ENCODE data around the gene GHR.

The GHR gene

DNA sequence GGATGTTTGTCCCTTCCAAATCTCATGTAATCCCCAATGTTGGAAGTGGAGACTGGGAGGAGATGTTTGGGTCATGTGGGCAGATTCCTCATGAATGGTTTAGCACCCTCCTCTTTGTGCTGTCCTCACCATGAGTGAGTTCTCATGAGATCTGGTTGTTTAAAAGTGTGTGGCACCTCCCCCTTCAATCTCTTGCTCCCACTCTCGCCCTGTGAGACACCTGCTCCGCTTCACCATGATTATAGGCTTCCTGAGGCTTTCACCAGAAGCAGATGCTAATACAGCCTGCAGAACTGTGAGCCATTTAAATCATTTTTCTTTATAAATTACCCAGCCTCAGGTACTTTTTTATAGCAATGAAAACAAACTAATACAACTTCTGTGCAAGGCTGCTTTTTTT lies 206.0 kb downstream of the GHR start:
- H3K9me3 ChIP-seq (ENCODE audit: control insufficient read depth, low read length) = no peaks in the 10 kb centered on the region
- no peak overlapping the region for H3K27ac ChIP-seq (ENCODE audit: insufficient read depth, low read depth, low read length, poor library complexity, severe bottlenecking)
- H3K27me3 ChIP-seq (ENCODE audit: control insufficient read depth, insufficient read depth, low read length, poor library complexity, severe bottlenecking) = no peaks in the 10 kb centered on the region
- no peak overlapping the region for H3K4me3 ChIP-seq (ENCODE audit: insufficient read depth, low read depth, low read length)
- H3K36me3 ChIP-seq (ENCODE audit: control insufficient read depth, insufficient read depth, low read length) = no peaks in the 10 kb centered on the region
- WGBS, 2 experiments = 84 to 93% methylated on average over 2 of the region's 2 CpGs
- no peaks in the 10 kb centered on the region for H3K4me1 ChIP-seq (ENCODE audit: control insufficient read depth, insufficient read depth, low read length)

DNA sequence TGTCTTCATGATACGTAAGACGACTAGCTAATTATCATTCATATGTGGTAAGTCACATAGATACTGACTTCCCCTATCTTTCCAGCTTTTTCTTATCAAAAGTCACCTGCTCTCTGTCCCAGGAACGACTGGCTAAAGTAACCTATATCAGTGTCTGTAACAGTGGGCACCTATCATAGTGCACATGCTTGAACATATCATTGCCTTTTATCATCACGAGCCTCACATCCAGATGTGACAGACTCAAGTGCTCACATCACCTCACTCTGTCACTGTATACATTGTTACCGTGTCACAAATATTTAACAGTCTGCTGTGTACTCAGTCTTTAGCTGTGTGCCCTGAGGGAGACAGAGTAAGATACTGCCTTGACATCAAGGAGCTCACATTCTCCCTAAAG lies 208.0 kb downstream of the GHR start:
- WGBS, 2 experiments = 93% methylated on average over 5 of the region's 5 CpGs
- no peaks in the 10 kb centered on the region for H3K27me3 ChIP-seq (ENCODE audit: control insufficient read depth, insufficient read depth, low read length, poor library complexity, severe bottlenecking)
- no peaks in the 10 kb centered on the region for H3K9me3 ChIP-seq (ENCODE audit: control insufficient read depth, low read length)
- no peaks in the 10 kb centered on the region for H3K4me1 ChIP-seq (ENCODE audit: control insufficient read depth, insufficient read depth, low read length)
- no peak overlapping the region for H3K4me3 ChIP-seq (ENCODE audit: insufficient read depth, low read depth, low read length)
- no peaks in the 10 kb centered on the region for H3K36me3 ChIP-seq (ENCODE audit: control insufficient read depth, insufficient read depth, low read length)
- no peak overlapping the region for H3K27ac ChIP-seq (ENCODE audit: insufficient read depth, low read depth, low read length, poor library complexity, severe bottlenecking)

DNA sequence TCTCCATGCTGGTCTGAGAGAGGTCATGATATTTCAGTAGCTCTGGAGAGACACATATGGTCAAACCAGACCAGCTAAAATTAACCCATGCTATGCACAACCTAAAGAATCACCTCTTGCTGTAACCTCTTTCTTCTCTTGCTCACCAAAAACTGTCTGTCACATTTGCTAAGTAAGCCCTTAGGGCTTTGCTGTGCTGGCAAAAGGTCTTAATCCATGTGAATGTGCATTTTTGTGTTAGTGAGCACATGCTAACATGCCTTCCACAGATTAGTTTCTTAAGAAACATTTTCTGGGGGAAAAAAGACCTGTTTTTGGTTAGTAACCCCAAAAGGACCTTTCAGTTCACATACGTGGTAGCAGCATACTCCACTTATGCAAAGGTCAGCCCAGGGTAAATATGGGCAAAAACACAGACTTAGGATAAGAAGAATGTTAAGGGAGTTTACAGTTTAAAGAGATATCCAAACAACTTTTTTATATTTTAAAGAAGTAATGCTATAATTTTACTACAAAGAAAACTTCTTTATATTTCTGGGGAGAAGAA lies 209.2 kb downstream of the GHR start:
- Histone ChIP-seq H3K4me3 (ENCODE audit: insufficient read depth, low read depth, low read length) (no peak overlapping the region), H3K36me3 (ENCODE audit: control insufficient read depth, insufficient read depth, low read length) (no peaks in the 10 kb centered on the region), H3K4me1 (ENCODE audit: control insufficient read depth, insufficient read depth, low read length) (no peaks in the 10 kb centered on the region), H3K27me3 (ENCODE audit: control insufficient read depth, insufficient read depth, low read length, poor library complexity, severe bottlenecking) (no peaks in the 10 kb centered on the region), H3K9me3 (ENCODE audit: control insufficient read depth, low read length) (no peaks in the 10 kb centered on the region), H3K27ac (ENCODE audit: insufficient read depth, low read depth, low read length, poor library complexity, severe bottlenecking) (no peak overlapping the region)
- 56 to 94% methylated on average over 1 of the region's 1 CpG for WGBS, 2 experiments

DNA sequence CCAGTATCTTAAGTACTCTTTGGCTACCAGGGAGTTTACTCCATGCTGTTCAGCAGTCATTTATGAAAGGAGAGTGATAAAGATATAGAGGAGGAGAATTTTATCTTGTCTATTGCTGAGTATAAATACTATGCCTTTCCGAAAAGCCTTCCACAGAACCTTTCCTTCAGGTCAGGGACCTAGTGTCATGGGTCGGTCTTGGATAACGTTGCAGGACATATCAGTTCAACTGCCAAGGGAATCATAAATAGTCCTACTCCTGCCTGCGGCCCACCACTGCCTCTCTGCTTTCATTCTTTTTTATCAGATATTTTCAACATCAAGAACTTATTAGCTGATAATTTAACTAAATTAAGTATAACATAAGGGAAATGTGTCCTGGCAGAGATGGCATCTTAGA lies 211.3 kb downstream of the GHR start:
- no peaks in the 10 kb centered on the region for H3K9me3 ChIP-seq (ENCODE audit: control insufficient read depth, low read length)
- no peaks in the 10 kb centered on the region for H3K27me3 ChIP-seq (ENCODE audit: control insufficient read depth, insufficient read depth, low read length, poor library complexity, severe bottlenecking)
- no peak overlapping the region for H3K27ac ChIP-seq (ENCODE audit: insufficient read depth, low read depth, low read length, poor library complexity, severe bottlenecking)
- no peaks in the 10 kb centered on the region for H3K4me1 ChIP-seq (ENCODE audit: control insufficient read depth, insufficient read depth, low read length)
- WGBS, 2 experiments = 91 to 93% methylated on average over 4 of the region's 4 CpGs
- H3K4me3 ChIP-seq (ENCODE audit: insufficient read depth, low read depth, low read length) = no peak overlapping the region
- no peaks in the 10 kb centered on the region for H3K36me3 ChIP-seq (ENCODE audit: control insufficient read depth, insufficient read depth, low read length)

DNA sequence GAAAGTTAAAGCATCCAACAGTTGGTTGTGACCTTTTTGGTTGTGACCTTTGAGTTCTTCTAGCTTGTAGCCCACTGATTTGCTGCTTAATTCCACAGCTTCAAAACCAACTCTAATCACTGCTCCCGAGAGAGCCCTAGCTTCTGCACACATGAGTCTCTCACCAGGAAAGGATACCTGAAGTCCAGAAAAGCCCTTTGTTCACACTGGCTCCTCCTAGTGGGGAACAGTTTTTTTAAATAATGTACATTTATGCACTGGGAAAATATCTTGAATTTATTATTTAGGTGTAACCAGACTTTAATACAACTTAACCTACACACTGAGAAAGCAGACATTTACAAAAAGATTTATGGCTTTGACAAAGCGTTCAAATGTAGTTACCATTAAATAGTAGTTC lies 213.2 kb downstream of the GHR start:
- no peaks in the 10 kb centered on the region for H3K4me1 ChIP-seq (ENCODE audit: control insufficient read depth, insufficient read depth, low read length)
- H3K36me3 ChIP-seq (ENCODE audit: control insufficient read depth, insufficient read depth, low read length) = no peaks in the 10 kb centered on the region
- no peak overlapping the region for H3K27ac ChIP-seq (ENCODE audit: insufficient read depth, low read depth, low read length, poor library complexity, severe bottlenecking)
- 94 to 100% methylated on average over 1 to 2 of the region's 2 CpGs for WGBS, 2 experiments
- H3K9me3 ChIP-seq (ENCODE audit: control insufficient read depth, low read length) = no peaks in the 10 kb centered on the region
- H3K27me3 ChIP-seq (ENCODE audit: control insufficient read depth, insufficient read depth, low read length, poor library complexity, severe bottlenecking) = no peaks in the 10 kb centered on the region
- no peak overlapping the region for H3K4me3 ChIP-seq (ENCODE audit: insufficient read depth, low read depth, low read length)

DNA sequence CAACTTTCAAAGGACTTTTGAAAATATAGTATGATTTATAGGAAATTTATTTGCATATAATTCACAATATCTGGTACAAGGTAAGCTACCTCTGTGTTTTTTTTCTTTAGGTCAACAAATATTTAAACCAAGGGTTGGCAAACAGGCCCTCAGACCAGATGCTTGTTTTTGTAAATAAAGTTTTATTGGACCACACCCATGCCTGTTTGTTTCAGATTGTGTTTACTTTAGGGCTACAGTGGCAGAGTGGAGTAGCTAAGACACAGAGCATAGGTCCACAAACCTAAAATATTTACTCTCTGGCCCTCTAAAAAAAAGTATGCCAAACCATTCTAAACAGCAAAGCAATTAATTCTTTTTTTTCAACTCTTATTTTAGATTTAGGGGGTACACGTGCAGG lies 213.7 kb downstream of the GHR start:
- Histone ChIP-seq H3K36me3 (ENCODE audit: control insufficient read depth, insufficient read depth, low read length) (no peaks in the 10 kb centered on the region), H3K4me3 (ENCODE audit: insufficient read depth, low read depth, low read length) (no peak overlapping the region), H3K4me1 (ENCODE audit: control insufficient read depth, insufficient read depth, low read length) (no peaks in the 10 kb centered on the region), H3K27ac (ENCODE audit: insufficient read depth, low read depth, low read length, poor library complexity, severe bottlenecking) (no peak overlapping the region), H3K9me3 (ENCODE audit: control insufficient read depth, low read length) (no peaks in the 10 kb centered on the region), H3K27me3 (ENCODE audit: control insufficient read depth, insufficient read depth, low read length, poor library complexity, severe bottlenecking) (no peaks in the 10 kb centered on the region)
- WGBS, 2 experiments = 94% methylated on average over 1 of the region's 1 CpG; no CpG with 5 or more reads in 1 of the 2 experiments

DNA sequence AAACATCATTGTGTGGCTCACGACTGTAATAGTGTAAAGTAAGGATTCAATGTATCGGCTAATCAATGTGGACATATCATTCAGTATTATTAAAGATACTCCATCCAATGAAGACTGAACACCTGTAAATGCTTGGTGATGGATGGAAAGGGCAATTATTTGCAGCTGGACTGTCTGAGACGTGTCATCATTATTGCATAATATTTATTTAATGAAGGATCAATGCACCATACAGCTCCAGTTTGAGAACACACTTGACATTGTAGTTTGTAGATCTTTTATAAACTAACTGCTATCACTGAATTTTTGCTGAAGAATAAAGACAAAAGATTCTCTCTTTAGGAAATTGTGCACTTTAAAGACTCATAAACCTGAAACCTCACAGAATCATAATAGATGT lies 215.7 kb downstream of the GHR start:
- no peaks in the 10 kb centered on the region for H3K4me1 ChIP-seq (ENCODE audit: control insufficient read depth, insufficient read depth, low read length)
- no CpG with 5 or more reads among the region's 3 CpGs for WGBS, 2 experiments
- no peak overlapping the region for H3K4me3 ChIP-seq (ENCODE audit: insufficient read depth, low read depth, low read length)
- H3K36me3 ChIP-seq (ENCODE audit: control insufficient read depth, insufficient read depth, low read length) = no peaks in the 10 kb centered on the region
- no peak overlapping the region for H3K27ac ChIP-seq (ENCODE audit: insufficient read depth, low read depth, low read length, poor library complexity, severe bottlenecking)
- H3K9me3 ChIP-seq (ENCODE audit: control insufficient read depth, low read length) = no peaks in the 10 kb centered on the region
- H3K27me3 ChIP-seq (ENCODE audit: control insufficient read depth, insufficient read depth, low read length, poor library complexity, severe bottlenecking) = no peaks in the 10 kb centered on the region

DNA sequence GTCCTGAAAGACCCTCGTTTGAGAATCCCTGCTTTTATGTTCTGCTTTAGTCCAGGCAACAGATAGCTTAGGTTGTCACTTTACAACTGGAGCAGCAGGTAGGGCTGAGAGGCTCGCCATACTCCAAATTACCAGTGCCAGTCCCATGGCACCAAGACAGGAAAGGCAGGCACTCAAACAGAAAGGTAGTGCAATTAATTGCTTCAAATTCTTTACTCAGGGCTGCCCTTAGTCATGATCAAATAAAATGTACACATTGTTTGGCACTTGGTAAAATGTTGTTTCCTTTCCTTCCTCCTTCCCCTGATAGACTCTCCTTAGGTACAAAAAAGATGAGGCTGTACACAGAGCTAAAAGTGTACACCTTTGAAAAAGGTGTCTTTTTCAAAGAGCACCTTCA lies 217.6 kb downstream of the GHR start:
- Histone ChIP-seq H3K27ac (ENCODE audit: insufficient read depth, low read depth, low read length, poor library complexity, severe bottlenecking) (no peak overlapping the region), H3K4me1 (ENCODE audit: control insufficient read depth, insufficient read depth, low read length) (no peaks in the 10 kb centered on the region), H3K36me3 (ENCODE audit: control insufficient read depth, insufficient read depth, low read length) (no peaks in the 10 kb centered on the region), H3K27me3 (ENCODE audit: control insufficient read depth, insufficient read depth, low read length, poor library complexity, severe bottlenecking) (no peaks in the 10 kb centered on the region), H3K4me3 (ENCODE audit: insufficient read depth, low read depth, low read length) (no peak overlapping the region), H3K9me3 (ENCODE audit: control insufficient read depth, low read length) (no peaks in the 10 kb centered on the region)
- 92 to 100% methylated on average over 2 of the region's 2 CpGs for WGBS, 2 experiments

DNA sequence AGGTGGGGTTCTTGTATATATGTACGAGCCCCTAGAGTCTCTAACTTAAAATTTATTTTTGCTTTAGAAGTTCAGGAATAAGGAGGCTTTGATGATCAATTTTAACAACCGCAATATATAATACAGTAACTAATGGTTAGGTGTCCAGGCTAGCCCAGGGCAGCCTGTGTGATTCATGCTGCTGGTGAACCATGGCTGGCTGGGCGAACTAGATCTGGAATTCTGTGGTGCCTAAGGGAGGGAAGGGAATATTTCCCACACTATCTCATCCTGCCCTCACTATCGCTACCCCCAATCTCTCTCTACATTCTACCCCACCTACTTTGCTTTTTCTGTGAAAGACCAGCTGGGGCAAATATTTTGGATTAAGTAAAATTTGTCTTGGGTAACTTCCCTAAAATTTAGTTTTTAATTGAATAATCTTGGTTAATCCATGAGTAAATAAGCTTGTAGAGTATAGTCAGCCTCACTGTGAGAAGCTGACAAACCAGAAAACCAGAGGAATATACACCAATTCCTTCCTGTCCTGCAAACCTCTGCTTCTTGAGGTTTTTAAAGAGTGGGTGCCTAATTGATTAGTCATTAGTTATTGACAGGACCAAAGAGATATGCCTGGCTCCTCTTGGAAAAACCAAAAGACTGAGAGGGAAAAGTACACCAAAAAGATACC lies 218.2 kb downstream of the GHR start:
- Histone ChIP-seq H3K27me3 (ENCODE audit: control insufficient read depth, insufficient read depth, low read length, poor library complexity, severe bottlenecking) (no peaks in the 10 kb centered on the region), H3K36me3 (ENCODE audit: control insufficient read depth, insufficient read depth, low read length) (no peaks in the 10 kb centered on the region), H3K4me3 (ENCODE audit: insufficient read depth, low read depth, low read length) (no peak overlapping the region), H3K9me3 (ENCODE audit: control insufficient read depth, low read length) (no peaks in the 10 kb centered on the region), H3K27ac (ENCODE audit: insufficient read depth, low read depth, low read length, poor library complexity, severe bottlenecking) (no peak overlapping the region), H3K4me1 (ENCODE audit: control insufficient read depth, insufficient read depth, low read length) (no peaks in the 10 kb centered on the region)
- 75 to 90% methylated on average over 2 to 3 of the region's 4 CpGs for WGBS, 2 experiments

DNA sequence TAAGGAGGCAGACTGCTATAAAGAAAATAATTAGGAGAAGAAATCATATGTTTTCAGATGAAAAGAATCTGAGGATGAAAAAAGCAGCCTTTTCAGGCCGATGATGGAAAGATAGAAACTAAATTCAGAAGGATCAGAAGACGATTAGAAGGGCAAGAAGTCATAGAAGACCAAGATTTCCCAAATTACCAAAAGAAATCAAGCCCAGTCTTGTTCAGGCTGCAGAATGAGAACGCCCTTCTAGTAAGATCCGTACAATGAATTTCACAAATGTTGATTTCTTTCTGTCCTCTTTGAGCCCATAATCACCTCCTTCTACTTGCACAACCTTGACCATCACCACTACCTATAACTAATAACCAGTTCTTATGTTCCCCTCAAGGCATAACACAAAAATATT lies 218.8 kb downstream of the GHR start:
- no peaks in the 10 kb centered on the region for H3K27me3 ChIP-seq (ENCODE audit: control insufficient read depth, insufficient read depth, low read length, poor library complexity, severe bottlenecking)
- no peak overlapping the region for H3K27ac ChIP-seq (ENCODE audit: insufficient read depth, low read depth, low read length, poor library complexity, severe bottlenecking)
- no peaks in the 10 kb centered on the region for H3K36me3 ChIP-seq (ENCODE audit: control insufficient read depth, insufficient read depth, low read length)
- 92 to 96% methylated on average over 4 of the region's 4 CpGs for WGBS, 2 experiments
- no peak overlapping the region for H3K4me3 ChIP-seq (ENCODE audit: insufficient read depth, low read depth, low read length)
- H3K9me3 ChIP-seq (ENCODE audit: control insufficient read depth, low read length) = no peaks in the 10 kb centered on the region
- no peaks in the 10 kb centered on the region for H3K4me1 ChIP-seq (ENCODE audit: control insufficient read depth, insufficient read depth, low read length)

Data from ectodermal cell (in vitro differentiated cells).